ENCODE data around the gene MCF2L. TPM values are rescaled to one million over a fixed set of nuclear protein-coding genes. Genes with fewer than 3 reads are reported as not detected.

Gene MCF2L
- total RNA-seq, 2 donors from 2014 or later, result 47.6 to 64.7 TPM

- H3K27ac ChIP-seq, result peak overlapping the region; percentile 59 to 61
- no peaks in the 10 kb centered on the region for H3K36me3 ChIP-seq
- intact Hi-C loops (cut with DNase I), result no loop called here
- TF ChIP-seq POLR2AphosphoS5 (IDR thresholded peaks at IDR 0.05), result peak; percentile 50
- no peak for TF ChIP-seq POLR2A (IDR thresholded peaks at IDR 0.05)
- H3K4me1 ChIP-seq (replicated peaks), result peaks cover 12% of the 10 kb centered on the region
- WGBS, result 75% methylated on average over 26 of the region's 30 CpGs
- no peaks in the 10 kb centered on the region for H3K27me3 ChIP-seq (replicated peaks; ENCODE audit: insufficient read depth)
- no peaks in the 10 kb centered on the region for H3K9me3 ChIP-seq
- no peak overlapping the region for H3K4me3 ChIP-seq
- peak; percentile 61 for DNase-seq (ENCODE audit: low spot score)
Observed at GRCh38 chr13:112997188-112998130, 28.4 kb downstream of the MCF2L start.

- Histone ChIP-seq H3K27me3 (replicated peaks; ENCODE audit: insufficient read depth) (no peaks in the 10 kb centered on the region), H3K4me3 (no peak overlapping the region), H3K9me3 (no peaks in the 10 kb centered on the region), H3K4me1 (replicated peaks) (peaks cover 12% of the 10 kb centered on the region), H3K27ac (peak overlapping the region in 1 of 2 donors; percentile 61), H3K36me3 (no peaks in the 10 kb centered on the region)
- 85% methylated on average over 23 of the region's 23 CpGs for whole genome bisulfite sequencing
- intact Hi-C loops (cut with DNase I), result no loop called here
- no peak for DNase-seq (ENCODE audit: low spot score)
- TF ChIP-seq POLR2AphosphoS5 (IDR thresholded peaks at IDR 0.05) (no peak), POLR2A (IDR thresholded peaks at IDR 0.05) (no peak), CTCF (IDR thresholded peaks at IDR 0.05) (no peak)
Observed at GRCh38 chr13:112998521-112999280, 29.7 kb downstream of the MCF2L start.

GRCh38 chr13:112999414-113000177 is 30.6 kb downstream of the MCF2L start:
- TF ChIP-seq POLR2AphosphoS5 (IDR thresholded peaks at IDR 0.05), result no peak
- no peak for TF ChIP-seq CTCF (IDR thresholded peaks at IDR 0.05)
- no peak for TF ChIP-seq POLR2A (IDR thresholded peaks at IDR 0.05)
- no peak for DNase-seq (ENCODE audit: low spot score)
- H3K9me3 ChIP-seq, result no peaks in the 10 kb centered on the region
- WGBS, result 93% methylated on average over 32 of the region's 32 CpGs
- no peak overlapping the region for H3K4me3 ChIP-seq
- peaks cover 12% of the 10 kb centered on the region for H3K4me1 ChIP-seq (replicated peaks)
- H3K27ac ChIP-seq, result no peak overlapping the region
- intact Hi-C loops (cut with DNase I), result no loop called here
- no peaks in the 10 kb centered on the region for H3K36me3 ChIP-seq
- H3K27me3 ChIP-seq (replicated peaks; ENCODE audit: insufficient read depth), result no peaks in the 10 kb centered on the region

DNA sequence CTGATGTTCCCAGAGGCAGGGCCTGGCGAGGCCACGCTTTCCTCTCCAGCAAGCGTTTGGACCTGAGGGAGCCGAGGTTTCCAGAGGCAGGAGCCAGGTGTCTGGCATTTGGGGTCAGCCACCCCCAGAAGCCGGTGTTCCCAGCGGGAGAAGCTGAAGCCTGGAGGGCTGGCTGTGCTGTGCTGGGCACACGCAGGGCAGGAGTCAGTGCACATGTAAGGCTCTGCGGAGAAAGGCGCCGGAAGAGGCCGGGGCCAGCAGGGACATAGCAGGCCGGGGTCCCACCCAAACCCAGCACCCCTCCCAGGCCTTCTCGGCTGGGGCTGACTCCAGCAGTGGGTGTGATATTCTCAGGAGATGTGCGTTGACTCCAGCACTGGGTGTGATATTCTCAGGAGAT is 31.6 kb downstream of the MCF2L start:
- peak overlapping the region; percentile 66 to 74 for H3K27ac ChIP-seq
- H3K4me3 ChIP-seq, result no peak overlapping the region
- no peaks in the 10 kb centered on the region for H3K27me3 ChIP-seq (replicated peaks; ENCODE audit: insufficient read depth)
- TF ChIP-seq CTCF (IDR thresholded peaks at IDR 0.05) (no peak), POLR2A (IDR thresholded peaks at IDR 0.05) (no peak), POLR2AphosphoS5 (IDR thresholded peaks at IDR 0.05) (no peak)
- H3K9me3 ChIP-seq, result no peaks in the 10 kb centered on the region
- no peaks in the 10 kb centered on the region for H3K36me3 ChIP-seq
- 87% methylated on average over 14 of the region's 14 CpGs for whole genome bisulfite sequencing
- no peak for DNase-seq (ENCODE audit: low spot score)
- H3K4me1 ChIP-seq (replicated peaks), result peaks cover 12% of the 10 kb centered on the region
- intact Hi-C loops (cut with DNase I), result no loop called here
